GM21526 (cell line): ENCODE results near the gene HES7.
A peak's percentile ranks its signal among the peaks of the same experiment; 100 is the strongest.
"Not testable (repeated sequence)": the region's sequence is repeated elsewhere in the genome, so short reads cannot be mapped to it uniquely, and the experiment has no call there.

Source experiments
- ATAC-seq: cut with Tn5 transposase; IDR thresholded peaks from one replicate; pipeline ENCODE4 v1.9.1; 2021; ENCODE audit warnings: moderate library complexity; ENCODE audit not compliant: unreplicated experiment, low FRiP score

The HES7 gene

DNA sequence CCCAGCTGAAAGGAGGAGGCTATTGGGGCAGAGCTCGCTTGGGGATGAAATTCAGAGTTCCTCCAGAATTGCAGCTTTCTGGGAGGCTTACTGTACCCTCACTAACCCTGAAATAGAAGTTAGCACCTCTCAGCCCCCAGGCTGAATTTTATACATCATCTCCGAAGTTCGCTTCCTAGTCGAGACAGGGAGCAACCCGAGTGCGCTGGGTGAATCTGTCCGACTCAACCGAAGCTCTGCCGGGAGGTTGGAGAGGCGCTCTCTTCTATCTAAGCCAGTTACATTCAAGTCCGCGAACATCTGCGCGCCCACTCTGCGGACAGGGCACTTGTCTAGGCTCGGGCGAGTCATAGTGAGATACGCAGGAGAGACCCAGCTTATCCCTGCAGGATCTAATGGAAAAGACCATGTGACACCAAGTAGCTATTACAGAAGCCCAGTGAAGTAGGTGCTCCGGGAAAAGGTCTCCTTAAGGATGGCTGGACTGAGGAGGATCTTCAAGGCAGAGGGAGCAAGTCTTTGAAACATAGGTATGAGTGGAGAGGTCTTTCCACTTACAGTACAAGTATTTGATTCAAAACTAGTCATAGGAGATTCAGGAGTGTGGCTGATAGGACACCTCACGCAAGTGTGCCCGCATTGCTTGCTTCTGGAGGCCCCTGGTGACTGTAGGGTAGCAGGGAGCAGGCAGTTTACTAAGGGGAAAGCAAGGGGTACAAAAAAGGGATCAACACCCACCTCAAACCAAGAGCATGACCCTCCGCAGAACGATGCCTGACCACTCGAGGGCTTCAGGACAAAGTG, 646 bp upstream of the HES7 start:
- ATAC-seq: no peak

- no peak for ATAC-seq
Measured at GRCh38 chr17:8122924-8123694, 797 bp downstream of the HES7 start.

DNA sequence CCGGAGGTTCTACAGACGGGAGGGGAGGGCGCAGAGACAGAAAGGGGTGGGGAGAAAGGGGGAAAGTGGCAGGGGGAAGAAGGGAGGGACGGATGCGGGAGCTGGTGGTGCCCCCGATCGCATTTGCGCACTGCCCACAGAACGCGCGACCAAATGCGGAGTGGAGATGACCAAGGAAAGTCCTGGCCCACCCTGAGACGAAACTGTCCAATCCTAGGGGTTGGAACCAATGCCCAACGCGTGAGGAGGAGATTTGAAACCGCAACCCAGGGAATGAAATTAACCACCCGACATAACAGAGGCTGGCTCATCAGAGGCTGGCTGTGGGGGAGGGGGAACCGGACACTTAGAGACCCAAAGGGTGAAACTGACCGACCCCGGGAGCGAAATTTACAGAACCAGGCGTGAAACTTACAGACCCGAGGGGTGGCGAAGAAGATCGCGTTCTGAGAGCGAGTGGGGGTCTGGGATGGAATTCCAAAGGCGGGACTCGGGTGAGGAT, 1.4 kb downstream of the HES7 start:
- ATAC-seq: no peak

DNA sequence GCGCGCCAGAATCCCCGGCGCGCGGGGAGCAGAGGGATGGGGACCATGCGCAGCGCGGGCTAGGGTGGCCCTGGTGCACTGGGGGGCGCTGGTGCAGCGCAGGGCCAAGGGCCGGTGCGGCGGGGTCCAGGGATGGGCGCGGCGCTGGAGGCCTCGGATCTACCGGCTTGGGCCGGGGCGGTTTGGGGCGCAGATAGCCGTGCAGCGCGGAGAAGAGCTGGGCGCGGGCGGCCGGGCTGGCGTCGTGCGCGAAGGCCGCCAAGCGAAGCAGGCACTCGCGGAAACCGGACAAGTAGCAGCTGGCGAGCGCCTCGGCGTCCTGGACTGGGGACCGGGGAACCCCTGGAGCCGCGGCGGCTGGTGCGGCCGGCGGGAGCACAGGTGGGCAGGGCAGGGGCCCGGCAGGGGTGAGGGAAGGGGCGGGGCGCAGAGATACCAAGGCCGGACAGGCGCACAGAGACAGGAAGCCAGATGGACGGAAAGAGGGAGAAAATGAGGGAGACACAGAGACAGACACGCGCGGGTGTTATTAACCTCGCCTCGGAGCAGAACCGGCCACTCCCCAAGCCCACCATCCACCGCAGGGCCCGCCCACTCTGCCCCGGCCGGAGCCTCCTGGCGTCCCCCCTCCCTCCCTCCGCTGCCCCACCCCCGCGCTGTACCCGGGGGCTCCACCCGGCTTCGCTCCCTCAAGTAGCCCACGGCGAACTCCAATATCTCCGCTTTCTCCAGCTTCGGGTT, 2.1 kb downstream of the HES7 start:
- ATAC-seq: no peak

DNA sequence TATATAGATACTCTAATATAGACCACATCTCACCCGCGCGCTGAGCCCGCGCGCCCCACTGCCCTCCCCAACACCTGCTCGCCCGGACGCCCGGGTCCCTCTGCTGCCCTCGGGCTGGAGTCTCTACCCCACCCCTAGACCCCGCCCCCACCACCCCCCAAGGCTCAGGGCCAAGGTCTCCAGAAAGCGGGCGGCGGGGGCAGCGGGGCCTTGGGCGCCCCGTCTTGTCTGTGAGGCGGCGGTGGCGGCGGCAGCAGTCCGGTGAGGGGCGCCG, 2.6 kb downstream of the HES7 start:
- no peak for ATAC-seq

DNA sequence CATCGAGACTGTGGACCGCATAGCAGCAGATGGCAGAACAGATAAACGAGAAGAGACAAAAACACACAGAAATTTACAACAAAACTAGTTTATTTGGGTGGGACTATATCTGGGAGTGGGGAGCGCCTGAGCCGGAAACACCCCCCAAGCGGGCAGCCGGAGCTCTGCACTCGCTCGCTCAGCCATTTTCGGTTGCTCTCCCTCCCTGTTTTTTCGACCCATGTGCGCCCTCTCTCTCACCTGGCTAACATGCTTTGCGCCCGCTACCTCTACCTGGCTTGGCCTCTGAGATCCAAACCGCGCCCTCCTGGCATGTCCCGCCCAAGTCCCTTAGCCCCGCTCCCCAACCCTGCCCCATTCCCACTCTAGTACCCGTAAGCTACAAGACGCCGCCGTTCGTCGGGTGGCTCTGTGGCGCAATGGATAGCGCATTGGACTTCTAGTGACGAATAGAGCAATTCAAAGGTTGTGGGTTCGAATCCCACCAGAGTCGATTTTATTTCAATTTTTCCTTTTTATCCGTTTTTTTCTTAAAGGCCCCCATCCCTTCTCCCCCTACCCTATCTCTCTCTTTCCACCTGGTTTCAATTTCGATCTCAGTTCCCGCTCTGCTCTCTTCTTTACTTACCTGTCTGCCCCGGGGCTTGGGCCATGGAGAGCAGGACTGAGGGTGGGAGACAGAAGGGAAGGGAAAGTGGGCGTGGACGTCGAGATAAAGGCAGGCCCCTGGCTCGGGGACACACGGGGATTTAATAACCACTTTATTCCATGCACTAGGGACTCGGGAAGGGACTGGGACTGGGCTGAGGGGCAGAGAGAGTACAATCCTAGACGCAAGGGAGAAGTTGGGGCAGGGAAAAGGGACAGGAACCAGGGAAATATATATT, 3.1 kb downstream of the HES7 start:
- no peak for ATAC-seq

- peak; percentile 27 for ATAC-seq
Measured at GRCh38 chr17:8119581-8120519, 4.1 kb downstream of the HES7 start.

- no peak for ATAC-seq
Measured at GRCh38 chr17:8118769-8119580, 4.9 kb downstream of the HES7 start.

GRCh38 chr17:8117980-8118768, 5.7 kb downstream of the HES7 start, which contains the start of gene ALOXE3:
TSS of gene ALOXE3 (minus strand) at chr17:8118514. CDS start at chr17:8117990, 524 bp downstream.
- ATAC-seq: no peak

DNA sequence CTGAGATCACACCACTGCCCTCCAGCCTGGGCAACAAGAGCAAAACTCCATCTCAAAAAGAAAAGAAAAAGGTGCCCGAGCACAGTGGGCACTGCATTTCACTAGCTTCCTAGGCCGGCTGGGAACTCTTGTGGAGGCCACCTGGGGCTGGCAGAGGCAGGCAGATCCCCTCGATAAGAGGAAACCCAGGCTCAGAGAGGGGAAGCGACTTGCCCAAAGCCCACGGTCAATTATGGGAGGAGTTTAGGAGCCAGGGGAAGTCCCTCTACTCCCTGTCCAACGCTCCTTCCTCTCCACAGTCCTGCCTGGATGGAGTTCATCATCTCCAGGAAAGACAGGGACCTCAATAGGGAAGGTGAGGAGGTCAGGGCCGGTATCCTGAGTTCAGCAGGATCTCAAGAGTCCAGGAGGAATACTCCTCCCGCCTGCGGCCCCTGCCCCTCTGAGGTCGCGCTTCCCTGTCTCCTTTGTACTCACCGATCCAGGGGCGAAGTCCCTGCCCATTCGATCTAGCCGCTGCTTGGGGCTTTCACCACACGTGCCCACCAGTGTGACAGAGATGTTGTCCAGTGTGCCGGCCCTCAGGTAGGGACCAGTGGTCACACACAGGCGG, 6.4 kb downstream of the HES7 start:
- ATAC-seq: no peak

DNA sequence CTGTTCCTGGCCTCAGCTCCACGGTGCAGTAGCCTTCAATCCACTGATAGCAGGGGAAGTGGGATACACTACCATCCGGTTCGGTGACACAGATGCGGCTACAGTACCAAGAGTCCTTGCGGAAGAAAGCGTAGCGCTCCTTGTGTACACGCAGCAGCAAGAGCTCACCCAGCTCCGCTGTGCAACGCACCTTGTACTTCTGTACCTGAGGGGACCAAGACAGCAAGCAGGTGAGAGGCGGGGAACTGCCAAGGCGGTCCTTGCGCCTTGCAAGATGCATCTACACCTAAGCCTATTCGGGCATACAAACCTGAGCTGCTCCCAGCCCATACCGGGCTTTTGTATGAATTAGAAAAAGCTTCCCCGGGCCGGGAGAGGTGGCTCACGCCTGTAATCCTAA, 7.1 kb downstream of the HES7 start:
- no peak for ATAC-seq

DNA sequence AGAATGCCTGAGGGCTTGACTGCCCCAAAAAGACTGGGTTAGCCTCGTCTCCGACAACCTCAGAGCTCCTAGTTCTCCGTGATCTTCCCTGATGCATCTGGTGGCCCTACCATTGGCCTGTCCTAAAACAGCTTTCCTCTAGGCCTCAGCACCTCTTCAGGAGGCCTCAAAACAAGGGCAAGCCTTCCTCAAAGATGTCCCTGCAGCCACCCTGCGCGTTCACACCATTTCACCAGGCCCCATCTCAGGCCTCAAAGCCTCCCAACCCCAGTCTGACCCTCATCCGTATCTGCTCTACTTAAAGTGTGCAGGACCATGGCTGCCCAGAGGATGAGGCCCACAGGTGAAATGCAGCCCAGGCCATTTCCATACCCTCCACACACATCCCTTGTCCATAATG, 13.0 kb downstream of the HES7 start:
- no peak for ATAC-seq

DNA sequence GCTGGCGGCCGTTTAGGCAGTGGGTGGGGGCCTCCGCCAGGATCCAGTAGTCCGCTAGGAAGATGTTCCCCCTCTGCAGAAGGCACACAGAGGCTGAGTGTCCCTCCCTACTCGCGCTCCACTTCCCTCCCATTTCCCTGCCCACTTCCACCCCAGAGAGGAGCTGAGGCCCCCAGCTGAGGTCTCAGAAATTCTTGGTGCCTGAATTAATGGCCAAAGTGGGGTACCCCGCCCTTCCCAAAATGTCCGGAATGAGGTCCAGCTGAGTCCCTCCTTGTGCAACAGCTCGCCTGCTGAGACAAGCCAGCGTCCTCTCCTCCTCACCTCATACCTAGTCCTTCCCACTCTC, 13.5 kb downstream of the HES7 start:
- no peak for ATAC-seq

DNA sequence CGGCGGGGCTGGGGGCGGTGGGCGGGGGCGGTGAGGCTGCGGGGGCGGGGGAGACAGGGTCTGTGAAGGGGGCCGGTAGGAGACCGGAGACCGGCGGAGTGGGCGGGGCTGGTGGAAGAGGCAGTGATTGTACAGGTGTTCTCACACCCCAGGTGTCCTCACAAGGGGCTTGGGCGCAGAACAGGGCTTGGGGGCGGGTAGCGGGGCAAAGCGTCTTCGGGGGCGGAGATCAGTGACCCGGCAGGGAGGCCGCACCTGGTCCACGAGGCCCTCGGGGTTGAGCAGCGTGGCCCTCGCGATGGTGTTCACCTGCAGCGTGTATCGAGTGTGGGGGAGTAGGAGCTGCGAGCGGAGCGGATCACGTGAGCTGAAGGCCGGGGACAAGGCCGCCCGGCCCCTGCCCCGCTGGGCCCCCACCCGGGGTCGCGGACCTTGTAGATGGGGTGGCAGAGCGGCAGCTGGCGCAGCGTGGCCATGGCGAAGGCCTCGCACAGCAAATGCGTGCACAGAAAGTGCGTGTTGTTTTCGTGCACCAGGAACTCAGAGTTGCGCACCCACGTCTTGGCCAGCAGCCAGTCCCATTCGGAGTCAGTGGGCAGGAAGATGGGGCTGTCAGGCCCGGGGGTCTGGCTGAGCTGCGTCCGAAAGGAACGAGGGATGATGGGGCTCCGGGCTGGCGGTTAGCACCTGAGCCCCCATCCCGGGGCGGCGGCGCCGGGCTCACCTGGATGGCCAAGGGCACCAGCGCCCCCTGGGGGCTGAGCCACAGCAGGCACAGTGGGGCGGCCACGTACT, 14.0 kb downstream of the HES7 start:
- no peak for ATAC-seq

GRCh38 chr17:8108972-8109660, 14.8 kb downstream of the HES7 start:
- ATAC-seq: no peak

DNA sequence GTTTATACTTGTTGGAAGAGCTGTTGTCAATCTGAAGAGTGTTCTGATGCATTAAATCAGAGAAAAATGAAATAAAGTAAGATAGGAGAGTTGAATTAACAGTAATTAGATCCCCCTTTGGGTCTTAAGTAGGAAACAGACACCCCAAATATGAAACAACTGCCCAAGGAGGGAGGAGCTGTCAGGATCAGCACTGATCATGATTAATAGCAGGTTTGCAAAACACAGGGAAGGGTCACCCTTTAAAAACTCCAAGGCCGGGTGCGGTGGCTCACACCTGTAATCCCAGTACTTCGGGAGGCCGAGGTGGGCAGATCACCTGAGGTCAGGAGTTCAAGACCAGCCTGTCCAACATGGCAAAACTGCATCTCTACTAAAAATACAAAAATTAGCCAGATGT, 16.9 kb downstream of the HES7 start:
- ATAC-seq: not testable (repeated sequence)
